BE2C (cell line): ENCODE measurements around the gene TCEAL9.
"Not testable (repeated sequence)": the region's sequence is repeated elsewhere in the genome, so short reads cannot be mapped to it uniquely, and the experiment has no call there.

Source experiments
- DNase-seq: peaks from one replicate; pipeline ENCODE4 v3.0.0-alpha.2; 2020
- H3K27me3 ChIP-seq: fragments of 250-450 bp; sonication (Bioruptor Pico); 2 replicates; pipeline ENCODE4 v1.5.1; 2020; ENCODE audit warnings: mild to moderate bottlenecking
- H3K36me3 ChIP-seq: fragments of 250-450 bp; sonication (Bioruptor Pico); 2 replicates; pipeline ENCODE4 v1.5.1; 2020; ENCODE audit warnings: mild to moderate bottlenecking
- H3K4me1 ChIP-seq: fragments of 250-450 bp; sonication (Bioruptor Pico); 2 replicates; pipeline ENCODE4 v1.5.1; 2020
- H3K4me3 ChIP-seq: 2 replicates; pipeline ENCODE4 v1.5.1; 2011; ENCODE audit warnings: low read depth, low read length
- H3K9me3 ChIP-seq: fragments of 250-450 bp; sonication (Bioruptor Pico); 2 replicates; pipeline ENCODE4 v1.5.1; 2020
- TF ChIP-seq, protein P1 (sequence below): IDR thresholded peaks from 2 replicates; pipeline ENCODE4 v1.5.1; 2012; ENCODE audit warnings: mild to moderate bottlenecking, low read depth, low read length

Gene TCEAL9

DNA sequence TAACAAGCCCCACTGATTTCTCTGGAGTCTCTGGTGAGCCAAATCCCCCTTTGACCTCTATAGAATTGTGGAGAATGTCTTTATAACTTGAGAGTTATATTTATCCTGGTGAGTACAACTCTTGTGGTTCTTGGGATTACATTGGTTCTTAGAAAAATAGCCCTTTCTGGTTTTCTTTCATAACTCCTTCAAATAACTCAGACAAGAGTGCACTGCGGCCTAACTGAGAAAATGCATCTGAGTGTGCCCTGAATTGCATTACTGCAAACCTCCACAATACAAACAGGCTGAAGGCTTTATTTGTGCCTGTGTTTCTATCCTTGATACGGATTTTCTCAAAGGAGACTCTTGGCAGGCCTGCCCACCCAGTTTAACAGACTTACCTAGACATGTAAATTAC lies 22.7 kb downstream of the TCEAL9 start:
- H3K4me1 ChIP-seq: no peaks in the 10 kb centered on the region
- peaks cover 3% of the 10 kb centered on the region; the same call in 1 of the 2 replicates for H3K36me3 ChIP-seq
- no peaks in the 10 kb centered on the region for H3K9me3 ChIP-seq
- no peak for DNase-seq
- TF ChIP-seq, protein P1, sequence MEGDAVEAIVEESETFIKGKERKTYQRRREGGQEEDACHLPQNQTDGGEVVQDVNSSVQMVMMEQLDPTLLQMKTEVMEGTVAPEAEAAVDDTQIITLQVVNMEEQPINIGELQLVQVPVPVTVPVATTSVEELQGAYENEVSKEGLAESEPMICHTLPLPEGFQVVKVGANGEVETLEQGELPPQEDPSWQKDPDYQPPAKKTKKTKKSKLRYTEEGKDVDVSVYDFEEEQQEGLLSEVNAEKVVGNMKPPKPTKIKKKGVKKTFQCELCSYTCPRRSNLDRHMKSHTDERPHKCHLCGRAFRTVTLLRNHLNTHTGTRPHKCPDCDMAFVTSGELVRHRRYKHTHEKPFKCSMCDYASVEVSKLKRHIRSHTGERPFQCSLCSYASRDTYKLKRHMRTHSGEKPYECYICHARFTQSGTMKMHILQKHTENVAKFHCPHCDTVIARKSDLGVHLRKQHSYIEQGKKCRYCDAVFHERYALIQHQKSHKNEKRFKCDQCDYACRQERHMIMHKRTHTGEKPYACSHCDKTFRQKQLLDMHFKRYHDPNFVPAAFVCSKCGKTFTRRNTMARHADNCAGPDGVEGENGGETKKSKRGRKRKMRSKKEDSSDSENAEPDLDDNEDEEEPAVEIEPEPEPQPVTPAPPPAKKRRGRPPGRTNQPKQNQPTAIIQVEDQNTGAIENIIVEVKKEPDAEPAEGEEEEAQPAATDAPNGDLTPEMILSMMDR: no peak
- H3K4me3 ChIP-seq: no peak overlapping the region
- H3K27me3 ChIP-seq: no peaks in the 10 kb centered on the region

DNA sequence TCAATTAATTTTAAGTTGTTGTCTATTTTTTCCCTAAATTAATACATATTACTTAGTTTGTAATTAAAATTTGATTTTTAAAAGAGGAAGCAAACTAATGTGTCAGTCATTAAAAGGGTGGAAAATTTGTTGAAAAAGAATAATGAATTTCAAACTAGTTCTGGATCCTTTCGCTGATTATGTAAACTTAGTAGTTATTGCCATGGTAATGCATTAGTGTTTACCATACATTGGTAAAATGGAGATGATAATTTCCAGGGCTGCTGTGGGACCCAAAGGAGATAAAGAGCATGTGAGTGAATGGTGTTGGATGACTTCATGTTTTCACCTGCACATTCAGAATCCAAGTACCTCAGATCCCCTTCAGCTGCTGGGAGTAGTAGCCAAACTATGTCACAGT lies 26.6 kb downstream of the TCEAL9 start:
- TF ChIP-seq, protein P1: no peak
- Histone ChIP-seq H3K4me1 (no peaks in the 10 kb centered on the region), H3K9me3 (no peaks in the 10 kb centered on the region), H3K27me3 (no peaks in the 10 kb centered on the region), H3K4me3 (no peak overlapping the region), H3K36me3 (no peaks in the 10 kb centered on the region; the same call in 1 of the 2 replicates)
- DNase-seq: no peak

DNA sequence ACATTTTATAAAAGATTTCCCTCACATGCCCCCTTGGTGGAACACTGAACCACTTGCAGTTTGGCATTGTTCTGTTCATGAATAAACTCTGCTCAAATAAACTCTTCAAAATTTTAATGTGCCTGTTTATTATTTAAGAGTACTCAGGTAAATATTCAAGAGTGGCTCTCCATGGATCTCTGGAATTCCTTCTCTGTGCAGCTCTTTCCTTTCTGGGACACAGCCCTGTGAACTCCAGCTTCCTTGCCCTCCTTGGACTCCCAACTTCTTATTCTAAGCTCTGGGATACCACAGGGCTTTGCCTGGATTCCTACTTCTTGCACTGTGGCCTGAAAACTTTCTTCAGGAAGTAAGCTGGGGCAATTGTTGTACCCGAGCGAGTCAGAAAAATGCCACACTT lies 28.4 kb downstream of the TCEAL9 start:
- TF ChIP-seq, protein P1: no peak
- no peaks in the 10 kb centered on the region for H3K4me1 ChIP-seq
- H3K27me3 ChIP-seq: no peaks in the 10 kb centered on the region
- DNase-seq: no peak
- H3K9me3 ChIP-seq: no peaks in the 10 kb centered on the region
- H3K36me3 ChIP-seq: no peaks in the 10 kb centered on the region
- no peak overlapping the region for H3K4me3 ChIP-seq

DNA sequence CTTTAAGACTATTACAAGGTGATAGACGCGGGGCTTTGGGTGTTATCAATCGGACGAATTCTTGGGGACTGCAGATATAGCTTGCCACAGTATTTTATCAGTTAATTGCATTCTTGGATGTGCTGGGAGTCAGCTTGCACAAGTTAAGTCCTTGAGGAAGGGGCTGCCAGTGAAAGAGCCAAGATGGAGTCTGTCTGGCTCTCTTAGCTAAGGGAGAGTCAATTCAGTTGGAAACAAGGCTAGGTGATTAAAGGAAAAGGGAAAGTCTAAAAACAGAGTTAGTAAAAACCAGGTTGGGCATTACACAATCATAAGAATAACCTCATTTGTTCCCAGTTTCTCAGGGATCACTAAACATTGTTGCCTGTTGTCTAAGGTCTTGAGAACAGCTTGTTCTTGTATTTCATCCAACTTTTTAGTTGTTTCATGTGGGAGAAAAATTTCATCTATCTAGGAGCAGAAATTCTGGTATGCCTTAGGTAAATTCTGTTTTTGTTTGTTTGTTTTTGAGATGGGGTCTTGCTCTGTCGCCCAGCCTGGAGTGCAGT lies 29.1 kb downstream of the TCEAL9 start:
- H3K4me1 ChIP-seq, H3K4me3 ChIP-seq, H3K36me3 ChIP-seq, DNase-seq, H3K27me3 ChIP-seq, H3K9me3 ChIP-seq: not testable (repeated sequence)

DNA sequence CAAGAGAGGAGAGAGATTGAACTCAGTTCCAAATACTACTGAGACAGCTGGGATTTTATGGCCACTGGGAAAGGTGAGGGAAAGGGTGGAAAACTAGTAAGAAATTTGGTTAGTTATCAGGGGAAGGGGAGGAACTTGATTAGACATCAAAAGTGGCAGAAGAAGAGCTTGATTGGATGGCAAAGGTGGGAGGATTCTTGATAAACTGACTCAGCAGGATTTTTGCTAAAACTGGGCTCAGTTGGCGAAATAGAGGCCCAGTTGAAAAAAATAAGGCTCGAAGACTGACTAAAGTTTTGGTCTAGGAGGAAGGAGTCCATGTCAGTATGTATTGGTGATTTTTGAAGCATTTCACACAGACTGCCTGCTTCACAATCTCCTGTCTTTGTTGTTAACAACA lies 30.0 kb downstream of the TCEAL9 start:
- no peak for DNase-seq
- Histone ChIP-seq H3K27me3 (no peaks in the 10 kb centered on the region), H3K4me3 (no peak overlapping the region), H3K9me3 (no peaks in the 10 kb centered on the region), H3K4me1 (no peaks in the 10 kb centered on the region), H3K36me3 (no peaks in the 10 kb centered on the region)
- TF ChIP-seq, protein P1: no peak

DNA sequence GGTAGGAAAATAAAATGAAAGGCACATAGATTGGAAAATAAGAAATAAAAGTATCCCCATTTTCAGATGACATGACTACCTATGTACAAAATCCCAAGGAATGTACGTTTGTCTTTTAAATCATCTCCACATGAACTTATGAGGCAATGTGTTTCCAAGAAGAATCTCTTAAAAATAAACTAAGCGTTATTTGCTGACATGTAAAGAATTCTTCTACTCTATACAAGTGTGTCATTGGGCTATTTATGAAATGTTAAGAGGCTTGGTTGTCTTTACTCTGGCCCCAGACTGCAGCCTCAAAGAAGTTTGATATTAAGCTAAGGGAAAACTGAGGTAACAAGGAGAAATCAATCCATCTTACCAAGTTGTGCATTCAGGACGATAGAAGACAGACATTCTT lies 37.2 kb downstream of the TCEAL9 start:
- no peak overlapping the region for H3K4me3 ChIP-seq
- H3K36me3 ChIP-seq: no peaks in the 10 kb centered on the region
- H3K27me3 ChIP-seq: no peaks in the 10 kb centered on the region
- DNase-seq: no peak
- H3K9me3 ChIP-seq: no peaks in the 10 kb centered on the region
- TF ChIP-seq, protein P1: no peak
- no peaks in the 10 kb centered on the region for H3K4me1 ChIP-seq

DNA sequence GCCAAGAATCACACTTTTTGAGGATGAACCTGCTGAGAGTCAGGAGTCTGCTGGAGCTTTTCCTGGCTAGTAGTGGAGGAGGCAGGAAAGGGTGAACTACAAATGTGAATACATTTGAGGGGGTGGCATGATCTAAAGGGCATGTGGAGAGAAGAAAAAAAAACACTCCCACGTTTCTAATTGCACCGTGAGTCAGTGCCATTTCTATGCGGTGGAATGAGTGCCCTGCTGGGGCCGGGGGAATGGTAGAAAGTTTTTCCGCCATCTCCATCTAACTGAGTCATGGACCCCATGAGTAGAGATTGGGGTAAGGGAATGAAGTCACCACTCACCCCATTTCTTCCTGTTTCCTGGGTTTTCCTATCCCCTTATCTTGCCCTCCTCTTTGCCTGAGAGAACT lies 39.9 kb downstream of the TCEAL9 start:
- Histone ChIP-seq H3K27me3 (no peaks in the 10 kb centered on the region), H3K36me3 (no peaks in the 10 kb centered on the region), H3K4me3 (no peak overlapping the region), H3K4me1 (no peaks in the 10 kb centered on the region), H3K9me3 (no peaks in the 10 kb centered on the region)
- TF ChIP-seq, protein P1: no peak
- no peak for DNase-seq
